ENCODE measurements around the gene SBF2. TPM values are rescaled to one million over a fixed set of nuclear protein-coding genes. Genes with fewer than 3 reads are reported as not detected.

Gene SBF2
- total and polyA plus RNA-seq, 2 of the 13 experiments (the other 11 are each of a cell fraction or from before 2014, with no cell fraction given): 24.0 to 45.8 TPM

- TF ChIP-seq KDM6A (CRISPR knock-in tag; IDR thresholded peaks at IDR 0.05; ENCODE audit: low read depth): 0 out of 2 replicates have a peak, but pooled peaks have one; percentile 37
- no peak for TF ChIP-seq CHCHD3 (CRISPR knock-in tag; IDR thresholded peaks at IDR 0.05)
- 0 out of 2 replicates have a peak, but pooled peaks have one; percentile 44 for TF ChIP-seq ZFP36L1 (CRISPR knock-in tag; IDR thresholded peaks at IDR 0.05)
- TF ChIP-seq, protein P1, sequence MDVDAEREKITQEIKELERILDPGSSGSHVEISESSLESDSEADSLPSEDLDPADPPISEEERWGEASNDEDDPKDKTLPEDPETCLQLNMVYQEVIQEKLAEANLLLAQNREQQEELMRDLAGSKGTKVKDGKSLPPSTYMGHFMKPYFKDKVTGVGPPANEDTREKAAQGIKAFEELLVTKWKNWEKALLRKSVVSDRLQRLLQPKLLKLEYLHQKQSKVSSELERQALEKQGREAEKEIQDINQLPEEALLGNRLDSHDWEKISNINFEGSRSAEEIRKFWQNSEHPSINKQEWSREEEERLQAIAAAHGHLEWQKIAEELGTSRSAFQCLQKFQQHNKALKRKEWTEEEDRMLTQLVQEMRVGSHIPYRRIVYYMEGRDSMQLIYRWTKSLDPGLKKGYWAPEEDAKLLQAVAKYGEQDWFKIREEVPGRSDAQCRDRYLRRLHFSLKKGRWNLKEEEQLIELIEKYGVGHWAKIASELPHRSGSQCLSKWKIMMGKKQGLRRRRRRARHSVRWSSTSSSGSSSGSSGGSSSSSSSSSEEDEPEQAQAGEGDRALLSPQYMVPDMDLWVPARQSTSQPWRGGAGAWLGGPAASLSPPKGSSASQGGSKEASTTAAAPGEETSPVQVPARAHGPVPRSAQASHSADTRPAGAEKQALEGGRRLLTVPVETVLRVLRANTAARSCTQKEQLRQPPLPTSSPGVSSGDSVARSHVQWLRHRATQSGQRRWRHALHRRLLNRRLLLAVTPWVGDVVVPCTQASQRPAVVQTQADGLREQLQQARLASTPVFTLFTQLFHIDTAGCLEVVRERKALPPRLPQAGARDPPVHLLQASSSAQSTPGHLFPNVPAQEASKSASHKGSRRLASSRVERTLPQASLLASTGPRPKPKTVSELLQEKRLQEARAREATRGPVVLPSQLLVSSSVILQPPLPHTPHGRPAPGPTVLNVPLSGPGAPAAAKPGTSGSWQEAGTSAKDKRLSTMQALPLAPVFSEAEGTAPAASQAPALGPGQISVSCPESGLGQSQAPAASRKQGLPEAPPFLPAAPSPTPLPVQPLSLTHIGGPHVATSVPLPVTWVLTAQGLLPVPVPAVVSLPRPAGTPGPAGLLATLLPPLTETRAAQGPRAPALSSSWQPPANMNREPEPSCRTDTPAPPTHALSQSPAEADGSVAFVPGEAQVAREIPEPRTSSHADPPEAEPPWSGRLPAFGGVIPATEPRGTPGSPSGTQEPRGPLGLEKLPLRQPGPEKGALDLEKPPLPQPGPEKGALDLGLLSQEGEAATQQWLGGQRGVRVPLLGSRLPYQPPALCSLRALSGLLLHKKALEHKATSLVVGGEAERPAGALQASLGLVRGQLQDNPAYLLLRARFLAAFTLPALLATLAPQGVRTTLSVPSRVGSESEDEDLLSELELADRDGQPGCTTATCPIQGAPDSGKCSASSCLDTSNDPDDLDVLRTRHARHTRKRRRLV (CRISPR knock-in tag; IDR thresholded peaks at IDR 0.05): no peak
- TF ChIP-seq, protein P2, sequence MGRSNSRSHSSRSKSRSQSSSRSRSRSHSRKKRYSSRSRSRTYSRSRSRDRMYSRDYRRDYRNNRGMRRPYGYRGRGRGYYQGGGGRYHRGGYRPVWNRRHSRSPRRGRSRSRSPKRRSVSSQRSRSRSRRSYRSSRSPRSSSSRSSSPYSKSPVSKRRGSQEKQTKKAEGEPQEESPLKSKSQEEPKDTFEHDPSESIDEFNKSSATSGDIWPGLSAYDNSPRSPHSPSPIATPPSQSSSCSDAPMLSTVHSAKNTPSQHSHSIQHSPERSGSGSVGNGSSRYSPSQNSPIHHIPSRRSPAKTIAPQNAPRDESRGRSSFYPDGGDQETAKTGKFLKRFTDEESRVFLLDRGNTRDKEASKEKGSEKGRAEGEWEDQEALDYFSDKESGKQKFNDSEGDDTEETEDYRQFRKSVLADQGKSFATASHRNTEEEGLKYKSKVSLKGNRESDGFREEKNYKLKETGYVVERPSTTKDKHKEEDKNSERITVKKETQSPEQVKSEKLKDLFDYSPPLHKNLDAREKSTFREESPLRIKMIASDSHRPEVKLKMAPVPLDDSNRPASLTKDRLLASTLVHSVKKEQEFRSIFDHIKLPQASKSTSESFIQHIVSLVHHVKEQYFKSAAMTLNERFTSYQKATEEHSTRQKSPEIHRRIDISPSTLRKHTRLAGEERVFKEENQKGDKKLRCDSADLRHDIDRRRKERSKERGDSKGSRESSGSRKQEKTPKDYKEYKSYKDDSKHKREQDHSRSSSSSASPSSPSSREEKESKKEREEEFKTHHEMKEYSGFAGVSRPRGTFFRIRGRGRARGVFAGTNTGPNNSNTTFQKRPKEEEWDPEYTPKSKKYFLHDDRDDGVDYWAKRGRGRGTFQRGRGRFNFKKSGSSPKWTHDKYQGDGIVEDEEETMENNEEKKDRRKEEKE (IDR thresholded peaks at IDR 0.05): no peak
- 0 out of 2 replicates have a peak, but pooled peaks have one; percentile 39 for TF ChIP-seq ZNF264 (CRISPR knock-in tag; IDR thresholded peaks at IDR 0.05)
- no peak for TF ChIP-seq MAZ (IDR thresholded peaks at IDR 0.05; ENCODE audit: borderline replicate concordance, low read depth, low read length)
- no peak for TF ChIP-seq MAZ (CRISPR knock-in tag; IDR thresholded peaks at IDR 0.05; ENCODE audit: low read depth)
- peak; percentile 95 for TF ChIP-seq TBX3 (IDR thresholded peaks at IDR 0.05; ENCODE audit: borderline replicate concordance)
- no peak for TF ChIP-seq NFE2L2 (IDR thresholded peaks at IDR 0.05; ENCODE audit: low read length)
- no peak for TF ChIP-seq CENPX (CRISPR knock-in tag; IDR thresholded peaks at IDR 0.05)
- no peak for TF ChIP-seq ZNF83 (CRISPR knock-in tag; IDR thresholded peaks at IDR 0.05; ENCODE audit: borderline replicate concordance)
- no peak for TF ChIP-seq NPAS2 (CRISPR knock-in tag; IDR thresholded peaks at IDR 0.05; ENCODE audit: borderline replicate concordance)
- no peak for TF ChIP-seq U2AF2 (IDR thresholded peaks at IDR 0.05; ENCODE audit: low read depth, low read length)
- no peak for TF ChIP-seq PLRG1 (conservative IDR thresholded peaks at IDR 0.05)
- TF ChIP-seq, protein P3, sequence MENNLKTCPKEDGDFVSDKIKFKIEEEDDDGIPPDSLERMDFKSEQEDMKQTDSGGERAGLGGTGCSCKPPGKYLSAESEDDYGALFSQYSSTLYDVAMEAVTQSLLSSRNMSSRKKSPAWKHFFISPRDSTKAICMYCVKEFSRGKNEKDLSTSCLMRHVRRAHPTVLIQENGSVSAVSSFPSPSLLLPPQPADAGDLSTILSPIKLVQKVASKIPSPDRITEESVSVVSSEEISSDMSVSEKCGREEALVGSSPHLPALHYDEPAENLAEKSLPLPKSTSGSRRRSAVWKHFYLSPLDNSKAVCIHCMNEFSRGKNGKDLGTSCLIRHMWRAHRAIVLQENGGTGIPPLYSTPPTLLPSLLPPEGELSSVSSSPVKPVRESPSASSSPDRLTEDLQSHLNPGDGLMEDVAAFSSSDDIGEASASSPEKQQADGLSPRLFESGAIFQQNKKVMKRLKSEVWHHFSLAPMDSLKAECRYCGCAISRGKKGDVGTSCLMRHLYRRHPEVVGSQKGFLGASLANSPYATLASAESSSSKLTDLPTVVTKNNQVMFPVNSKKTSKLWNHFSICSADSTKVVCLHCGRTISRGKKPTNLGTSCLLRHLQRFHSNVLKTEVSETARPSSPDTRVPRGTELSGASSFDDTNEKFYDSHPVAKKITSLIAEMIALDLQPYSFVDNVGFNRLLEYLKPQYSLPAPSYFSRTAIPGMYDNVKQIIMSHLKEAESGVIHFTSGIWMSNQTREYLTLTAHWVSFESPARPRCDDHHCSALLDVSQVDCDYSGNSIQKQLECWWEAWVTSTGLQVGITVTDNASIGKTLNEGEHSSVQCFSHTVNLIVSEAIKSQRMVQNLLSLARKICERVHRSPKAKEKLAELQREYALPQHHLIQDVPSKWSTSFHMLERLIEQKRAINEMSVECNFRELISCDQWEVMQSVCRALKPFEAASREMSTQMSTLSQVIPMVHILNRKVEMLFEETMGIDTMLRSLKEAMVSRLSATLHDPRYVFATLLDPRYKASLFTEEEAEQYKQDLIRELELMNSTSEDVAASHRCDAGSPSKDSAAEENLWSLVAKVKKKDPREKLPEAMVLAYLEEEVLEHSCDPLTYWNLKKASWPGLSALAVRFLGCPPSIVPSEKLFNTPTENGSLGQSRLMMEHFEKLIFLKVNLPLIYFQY (CRISPR knock-in tag; IDR thresholded peaks at IDR 0.05; ENCODE audit: borderline replicate concordance): no peak
- TF ChIP-seq FLYWCH1 (CRISPR knock-in tag; IDR thresholded peaks at IDR 0.05): no peak
- no peak for TF ChIP-seq ZNF557 (CRISPR knock-in tag; IDR thresholded peaks at IDR 0.05)
- no peak for TF ChIP-seq NFYC (CRISPR knock-in tag; IDR thresholded peaks at IDR 0.05)
- TF ChIP-seq ZNF251 (CRISPR knock-in tag; IDR thresholded peaks at IDR 0.05): no peak
- no peak for TF ChIP-seq ZMYM2 (CRISPR knock-in tag; IDR thresholded peaks at IDR 0.05)
Measured at GRCh38 chr11:10050561-10050960, 243.5 kb downstream of the SBF2 start (continued).
